ENCODE results near the gene OGFOD3.
"Not testable (repeated sequence)": the region's sequence is repeated elsewhere in the genome, so short reads cannot be mapped to it uniquely, and the experiment has no call there.

OGFOD3 gene

GRCh38 chr17:82349287-82349701 is 69.1 kb downstream of the OGFOD3 start:
- no peak for DNase-seq

- no peak for DNase-seq
Observed at GRCh38 chr17:82348866-82349265, 69.5 kb downstream of the OGFOD3 start.

DNA sequence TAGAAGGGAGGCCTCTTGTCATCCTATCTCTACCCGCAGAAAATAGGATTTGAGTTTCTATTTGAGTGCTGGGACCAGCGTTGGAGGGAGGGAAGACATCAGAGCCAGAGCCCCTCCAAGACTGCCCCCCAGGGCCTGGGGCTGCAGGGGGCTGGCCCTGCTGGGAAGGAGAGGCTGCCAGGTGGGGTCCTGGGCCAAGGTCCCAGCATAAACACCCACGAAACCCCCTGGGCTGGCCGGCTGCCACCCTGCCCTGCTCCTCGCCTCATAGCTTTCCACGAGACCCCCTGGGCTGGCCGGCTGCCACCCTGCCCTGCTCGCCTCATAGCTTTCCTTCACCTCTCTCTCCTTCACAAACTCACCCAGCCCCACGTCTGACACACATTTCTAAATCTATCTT is 70.0 kb downstream of the OGFOD3 start:
- DNase-seq, result no peak

DNA sequence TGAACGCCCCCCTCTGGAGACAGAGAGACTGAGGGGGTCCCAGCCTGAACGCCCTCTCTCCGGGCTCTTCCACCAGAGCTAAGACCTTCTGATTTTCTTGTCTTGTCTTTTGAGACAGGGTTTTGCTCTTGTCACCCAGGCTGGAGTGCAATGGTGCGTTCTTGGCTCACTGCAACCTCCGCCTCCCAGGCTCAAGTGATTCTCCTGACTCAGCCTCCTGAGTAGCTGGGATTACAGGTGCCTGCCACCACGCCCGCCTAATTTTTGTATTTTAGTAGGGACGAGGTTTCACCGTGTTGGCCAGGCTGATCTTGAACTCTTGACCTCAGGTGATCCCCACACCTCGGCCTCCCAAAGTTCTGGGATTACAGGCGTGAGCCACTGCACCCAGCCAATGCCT is 70.4 kb downstream of the OGFOD3 start:
- not testable (repeated sequence) for DNase-seq

DNA sequence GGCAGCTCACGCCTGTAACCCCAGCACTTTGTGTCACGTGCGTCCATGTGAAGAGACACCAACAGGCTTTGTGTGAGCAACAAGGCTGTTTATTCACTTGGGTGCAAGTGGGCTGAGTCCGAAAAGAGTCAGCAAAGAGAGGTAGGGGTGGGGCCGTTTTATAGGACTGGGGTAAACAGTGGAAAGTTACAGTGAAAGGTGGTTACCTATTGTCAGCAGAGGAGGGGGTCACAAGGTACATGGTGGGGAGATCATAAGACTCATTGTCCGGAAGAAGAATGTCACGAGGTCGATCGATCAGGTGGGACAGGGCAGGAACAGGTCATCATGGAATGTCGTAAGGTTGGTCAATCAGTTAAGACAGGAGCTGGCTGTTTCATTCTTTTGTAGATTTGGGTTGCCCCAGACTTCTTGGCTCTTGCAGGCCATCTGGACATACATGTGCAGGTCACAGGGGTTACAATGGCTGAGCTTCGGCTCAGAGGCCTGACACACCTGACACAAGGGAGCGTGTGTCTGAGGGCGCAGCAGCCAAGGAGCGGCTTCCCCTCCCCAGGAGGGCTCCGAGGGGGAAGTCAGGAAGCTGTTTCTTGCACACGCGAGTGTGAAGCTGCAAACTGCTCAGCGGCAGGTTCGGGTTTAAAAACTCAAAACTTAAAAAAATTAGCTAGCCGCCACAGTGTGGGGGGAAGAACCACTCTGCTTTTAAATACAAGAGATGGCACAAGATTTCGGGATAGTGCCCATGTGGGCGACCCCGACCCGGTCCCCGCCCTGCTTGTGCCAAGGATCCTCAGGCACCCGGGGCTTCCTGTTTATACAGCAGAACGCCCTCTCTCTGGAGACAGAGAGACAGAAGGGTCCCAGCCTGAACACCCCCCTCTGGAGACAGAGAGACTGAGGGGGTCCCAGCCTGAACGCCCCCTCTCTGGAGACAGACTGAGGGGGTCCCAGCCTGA is 71.8 kb downstream of the OGFOD3 start:
- DNase-seq, result no peak

DNA sequence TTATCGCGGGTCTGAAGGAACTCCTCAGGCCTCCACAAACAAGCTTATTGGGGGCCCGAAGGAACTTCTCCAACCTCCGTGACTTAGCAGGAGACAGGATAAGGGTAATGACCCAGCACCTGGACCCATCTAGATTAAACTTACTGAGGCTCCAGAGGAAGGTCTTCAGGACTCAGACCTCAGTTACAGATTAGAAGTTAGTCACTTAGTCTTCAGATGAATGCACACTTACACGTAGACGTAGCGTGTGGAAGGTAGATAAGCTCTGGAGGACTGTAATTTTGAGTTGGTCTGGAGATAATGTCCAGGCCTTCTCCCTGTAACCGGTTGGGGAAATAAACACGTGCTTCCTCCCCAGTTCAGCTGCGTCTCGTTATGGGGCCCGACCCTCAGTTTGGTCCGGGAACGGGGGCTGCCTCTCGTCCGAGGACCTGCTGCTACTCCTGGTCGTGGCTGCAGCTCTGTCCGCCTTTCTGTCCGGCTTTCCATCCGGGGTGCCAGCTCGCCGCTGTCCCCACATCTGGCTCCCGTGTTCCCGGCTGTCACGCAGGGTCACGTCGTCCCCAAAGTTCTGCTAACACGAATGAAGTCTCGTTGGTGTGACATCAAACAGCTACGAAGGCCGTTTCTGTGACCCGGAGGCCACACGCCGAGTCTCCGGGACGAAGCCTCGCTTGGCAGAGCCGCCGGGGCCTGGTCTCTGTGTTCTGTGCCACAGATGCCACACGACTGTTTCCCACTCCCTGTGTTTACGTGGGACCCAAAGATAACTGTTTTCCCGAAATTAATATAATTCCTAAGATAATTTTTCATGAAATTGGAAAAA is 73.0 kb downstream of the OGFOD3 start:
- DNase-seq, result no peak

DNA sequence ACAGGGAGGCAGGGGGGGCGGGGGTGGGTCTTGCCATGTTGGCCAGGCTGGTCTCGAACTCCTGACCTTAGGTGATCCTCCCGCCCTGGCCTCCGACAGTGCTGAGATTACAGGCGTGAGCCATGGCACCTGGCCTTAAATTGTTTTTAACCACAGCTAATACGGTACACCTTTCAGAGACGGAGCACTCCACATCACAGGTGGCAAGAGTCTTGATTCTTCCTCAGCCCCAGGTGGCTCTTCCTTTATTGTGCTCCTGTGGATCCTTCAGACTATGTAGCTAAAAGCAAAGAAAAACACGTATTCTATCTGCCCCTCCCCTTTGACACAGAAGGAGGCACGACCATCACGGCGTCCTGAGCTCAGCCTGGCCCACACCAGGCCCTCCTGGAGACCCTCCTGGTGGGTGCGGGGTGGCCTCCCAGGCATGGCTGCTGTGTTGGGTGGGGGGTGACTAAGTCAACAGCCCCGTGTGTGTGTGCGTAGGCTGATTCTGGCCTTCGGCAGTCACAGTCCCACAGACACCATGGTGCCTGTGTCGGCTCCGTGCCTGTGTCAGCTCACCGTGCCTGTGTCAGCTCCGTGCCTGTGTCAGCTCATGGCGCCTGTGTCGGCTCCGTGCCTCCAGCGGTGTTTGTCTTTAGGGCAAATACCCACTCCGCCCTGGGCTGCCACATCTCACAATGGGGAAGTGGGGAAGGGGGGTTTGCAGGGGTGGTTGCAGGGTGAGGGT is 74.0 kb downstream of the OGFOD3 start:
- DNase-seq, result no peak

DNA sequence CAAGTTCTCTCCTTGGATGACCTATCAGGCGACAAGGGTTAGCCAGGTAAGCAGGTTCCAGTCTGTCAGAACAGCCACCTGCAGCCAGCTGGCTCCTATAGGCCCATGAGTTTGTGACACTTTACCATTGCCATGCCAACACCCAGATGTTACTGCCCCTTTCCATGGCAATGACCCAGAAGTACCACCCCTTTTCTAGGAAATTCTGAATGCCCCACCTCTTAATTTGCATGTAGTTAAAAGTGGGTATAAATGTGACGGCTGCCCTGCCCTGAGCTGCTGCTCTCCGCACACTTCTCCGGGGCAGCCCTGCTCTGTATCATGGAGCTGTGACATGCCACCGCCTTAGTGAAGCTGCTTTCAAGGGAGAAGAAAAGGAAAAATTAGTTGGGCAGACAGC is 74.8 kb downstream of the OGFOD3 start:
- no peak for DNase-seq

GRCh38 chr17:82342361-82343079 is 75.9 kb downstream of the OGFOD3 start:
- no peak for DNase-seq

DNA sequence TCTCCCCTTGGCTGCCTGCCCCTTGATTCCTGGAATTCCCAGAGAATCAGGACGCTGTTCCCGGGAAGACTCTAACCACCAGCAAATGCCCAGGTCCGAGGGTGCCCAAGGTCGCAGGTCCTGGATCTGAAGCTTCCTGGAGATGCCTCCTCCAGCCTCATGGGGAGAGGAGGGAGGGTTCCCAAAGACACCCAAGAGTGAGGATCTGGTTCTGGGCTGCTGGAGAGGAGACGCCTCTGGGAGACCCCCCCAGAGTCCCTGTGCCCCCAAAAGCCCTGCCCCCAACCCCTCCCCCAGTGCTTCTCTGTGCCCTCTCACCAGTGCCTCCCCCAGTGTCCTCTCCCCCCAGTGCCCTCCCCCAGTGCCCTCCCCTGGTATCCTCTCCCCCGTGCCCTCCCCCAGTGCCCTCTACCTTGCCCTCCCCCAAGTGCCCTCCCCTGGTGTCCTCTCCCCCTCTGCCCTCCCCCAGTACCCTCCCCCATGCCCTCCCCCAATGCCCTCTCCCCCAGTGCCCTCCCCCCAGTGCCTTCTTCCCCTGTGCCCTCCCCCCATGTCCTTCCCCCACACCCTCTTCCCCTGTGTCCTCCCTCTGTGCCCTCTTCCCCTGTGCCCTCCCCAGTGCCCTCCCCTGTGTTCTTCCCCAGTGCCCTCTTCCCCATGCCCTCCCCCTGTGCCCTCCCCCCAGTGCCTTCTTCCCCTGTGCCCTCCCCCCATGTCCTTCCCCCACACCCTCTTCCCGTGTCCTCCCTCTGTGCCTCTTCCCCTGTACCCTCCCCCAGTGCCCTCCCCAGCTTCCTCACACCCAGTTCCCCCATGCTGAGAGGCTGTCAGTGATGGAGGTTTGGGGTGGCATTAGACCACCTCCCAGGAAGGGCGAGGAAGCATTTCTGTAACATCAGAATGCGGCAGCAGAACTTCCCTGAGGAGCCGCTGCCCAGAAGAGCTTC is 78.5 kb downstream of the OGFOD3 start:
- DNase-seq, result no peak

All from DMS153 (cell line).